Stimulated activated CD4-positive, alpha-beta T cell treated with anti-CD3 and anti-CD28 coated beads, Interleukin-1b, Interleukin-23, amount 100 ng/mL, for 4 hours (primary cell): ENCODE results near the gene VTN.

ENCODE experiments used
- DNase-seq, 2 donors: peaks; one replicate each; pipeline ENCODE4 v3.0.0-alpha.2; 2020; ENCODE audit warnings: low read depth in 2 of 2

Gene VTN, protein sequence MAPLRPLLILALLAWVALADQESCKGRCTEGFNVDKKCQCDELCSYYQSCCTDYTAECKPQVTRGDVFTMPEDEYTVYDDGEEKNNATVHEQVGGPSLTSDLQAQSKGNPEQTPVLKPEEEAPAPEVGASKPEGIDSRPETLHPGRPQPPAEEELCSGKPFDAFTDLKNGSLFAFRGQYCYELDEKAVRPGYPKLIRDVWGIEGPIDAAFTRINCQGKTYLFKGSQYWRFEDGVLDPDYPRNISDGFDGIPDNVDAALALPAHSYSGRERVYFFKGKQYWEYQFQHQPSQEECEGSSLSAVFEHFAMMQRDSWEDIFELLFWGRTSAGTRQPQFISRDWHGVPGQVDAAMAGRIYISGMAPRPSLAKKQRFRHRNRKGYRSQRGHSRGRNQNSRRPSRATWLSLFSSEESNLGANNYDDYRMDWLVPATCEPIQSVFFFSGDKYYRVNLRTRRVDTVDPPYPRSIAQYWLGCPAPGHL

DNA sequence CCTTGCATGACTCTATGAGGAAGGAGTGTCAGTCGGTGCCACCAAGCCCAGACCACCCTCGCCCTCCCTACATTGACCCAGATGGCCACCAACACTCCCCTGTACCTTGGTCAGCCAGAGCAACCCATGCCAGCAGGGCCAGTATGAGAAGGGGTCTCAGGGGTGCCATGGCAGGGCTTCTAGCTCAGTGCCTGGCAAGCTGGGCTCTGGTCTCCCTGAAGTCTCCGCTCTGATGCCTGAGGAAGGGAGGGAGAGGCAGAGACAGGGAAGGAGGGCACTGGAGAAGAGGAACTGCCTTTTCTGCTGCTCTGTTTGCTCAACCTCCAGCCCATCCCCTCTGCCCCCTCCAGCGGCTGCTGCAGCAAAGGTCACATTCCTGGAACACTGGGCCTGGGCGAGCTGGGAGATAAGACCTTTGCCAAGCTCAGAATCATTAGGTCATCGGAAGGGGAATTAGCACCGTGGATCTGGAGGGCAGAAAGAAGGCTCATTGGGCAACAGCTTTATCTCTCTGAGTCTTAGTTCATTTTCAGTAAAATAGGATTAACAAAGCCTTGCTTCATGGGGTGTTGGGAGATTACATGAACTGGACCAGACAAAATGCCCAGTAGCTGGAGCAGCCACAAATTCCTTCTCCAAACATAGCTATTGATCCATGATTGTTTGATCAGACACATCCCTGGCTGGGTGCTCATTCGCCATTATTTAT, at the start of gene VTN:
Gene VTN (minus strand): TSS at position 273 of the 709 bp plus-strand sequence. CDS start 104 bp downstream, at position 169.
- no peak for DNase-seq

DNA sequence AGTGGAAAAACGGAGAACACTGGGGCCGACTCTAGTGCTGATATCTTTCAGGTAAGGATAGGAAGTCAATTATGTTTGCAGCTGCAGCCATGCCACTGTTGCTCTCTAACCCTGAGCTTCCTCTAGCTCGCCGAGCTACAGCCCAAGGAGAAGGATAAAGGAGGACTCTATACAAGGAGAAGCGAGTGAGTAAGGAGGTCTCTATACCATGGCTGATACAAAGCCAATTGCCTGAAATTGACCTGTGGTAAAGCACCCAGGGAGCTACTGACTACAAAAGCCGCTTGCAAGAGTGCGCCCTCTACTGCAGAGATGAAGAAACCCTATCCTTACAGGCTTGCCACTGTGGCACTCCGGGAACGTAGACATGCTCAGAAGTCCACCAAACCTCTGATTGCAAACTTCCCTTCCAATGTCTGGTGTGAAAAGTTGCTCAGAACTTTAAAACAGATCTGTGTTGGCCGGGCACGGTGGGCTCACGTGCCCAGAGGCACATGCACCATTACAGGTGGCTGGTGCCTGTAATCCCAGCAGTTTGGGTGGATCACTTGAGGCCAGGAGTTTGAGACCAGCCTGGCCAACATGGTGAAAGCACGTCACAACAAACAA, 46.7 kb upstream of the VTN start:
- peak; percentile 17 to 40 for DNase-seq

DNA sequence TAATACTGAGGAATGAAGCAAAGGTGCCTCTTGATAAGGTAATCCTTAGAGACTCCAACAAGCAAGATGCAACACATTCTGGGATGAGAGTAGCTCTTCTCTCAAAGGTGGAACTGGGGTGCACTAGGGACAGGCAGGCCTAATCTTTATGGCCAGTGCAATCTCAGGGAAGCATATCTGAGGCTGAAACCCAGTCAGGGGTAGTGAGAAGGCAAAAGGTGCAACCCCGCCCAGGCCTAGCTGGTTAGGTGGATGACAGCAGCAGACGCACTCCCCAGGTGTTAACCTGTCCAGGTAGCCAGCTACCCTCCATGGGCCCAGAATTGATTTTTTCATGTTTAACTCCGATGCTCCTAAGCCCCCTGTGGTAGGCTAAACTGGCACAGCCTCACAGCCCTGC, 45.8 kb upstream of the VTN start:
- no peak for DNase-seq

DNA sequence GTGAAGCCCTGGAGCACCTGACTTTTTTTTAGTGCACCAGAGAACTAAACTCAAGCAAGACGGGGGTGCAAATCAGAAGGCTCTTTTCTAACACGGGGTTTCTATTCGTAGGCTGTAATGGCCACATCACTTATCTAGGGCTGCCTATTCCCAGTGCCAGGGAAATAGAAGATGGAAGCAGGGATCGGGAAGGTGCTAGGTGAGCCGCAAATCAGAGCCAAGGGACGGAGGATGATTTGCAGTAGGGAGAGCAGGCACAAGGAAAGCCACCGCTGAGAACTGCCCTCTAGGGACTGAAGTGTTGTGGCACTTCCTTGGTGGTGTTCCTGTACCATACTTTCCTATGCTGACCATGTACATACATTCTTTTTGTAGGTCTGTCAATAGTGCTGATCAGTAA, 43.7 kb upstream of the VTN start:
- no peak for DNase-seq

DNA sequence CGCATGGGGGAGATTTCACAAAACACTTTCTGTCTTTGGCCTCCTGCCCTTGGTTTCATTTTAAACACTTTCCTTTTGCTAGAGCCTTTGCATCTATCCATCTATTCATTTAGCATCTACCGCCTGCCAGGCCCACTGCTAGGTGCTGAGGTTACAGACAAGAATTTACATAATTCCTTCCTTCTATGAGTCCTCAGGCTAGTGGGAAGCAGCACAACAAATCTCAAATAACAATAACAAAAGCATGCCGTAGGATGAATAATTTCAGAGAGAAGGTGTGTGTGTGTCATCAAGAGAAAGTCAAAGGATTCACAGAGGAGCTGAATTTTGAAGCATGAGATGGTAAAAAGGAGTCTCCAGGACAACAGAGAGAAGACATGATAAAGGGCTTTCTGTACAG, 42.0 kb upstream of the VTN start:
- no peak for DNase-seq

DNA sequence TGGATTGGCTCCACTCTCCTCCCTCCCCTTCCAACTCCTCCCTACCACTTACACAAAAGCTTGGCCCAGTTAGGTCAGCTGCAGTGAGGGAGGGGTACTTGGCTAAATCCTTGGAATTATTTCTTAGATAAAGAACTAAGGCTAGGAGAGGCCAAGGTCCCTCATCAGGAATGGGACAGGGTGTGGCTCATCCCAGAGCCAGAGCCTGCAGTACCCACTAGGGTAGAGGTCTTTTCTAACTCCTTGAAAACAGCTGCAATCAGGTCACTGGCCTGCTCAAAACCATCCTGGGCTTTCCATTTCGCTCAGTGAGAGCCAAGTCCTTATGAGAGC, 37.8 kb upstream of the VTN start:
- no peak for DNase-seq

DNA sequence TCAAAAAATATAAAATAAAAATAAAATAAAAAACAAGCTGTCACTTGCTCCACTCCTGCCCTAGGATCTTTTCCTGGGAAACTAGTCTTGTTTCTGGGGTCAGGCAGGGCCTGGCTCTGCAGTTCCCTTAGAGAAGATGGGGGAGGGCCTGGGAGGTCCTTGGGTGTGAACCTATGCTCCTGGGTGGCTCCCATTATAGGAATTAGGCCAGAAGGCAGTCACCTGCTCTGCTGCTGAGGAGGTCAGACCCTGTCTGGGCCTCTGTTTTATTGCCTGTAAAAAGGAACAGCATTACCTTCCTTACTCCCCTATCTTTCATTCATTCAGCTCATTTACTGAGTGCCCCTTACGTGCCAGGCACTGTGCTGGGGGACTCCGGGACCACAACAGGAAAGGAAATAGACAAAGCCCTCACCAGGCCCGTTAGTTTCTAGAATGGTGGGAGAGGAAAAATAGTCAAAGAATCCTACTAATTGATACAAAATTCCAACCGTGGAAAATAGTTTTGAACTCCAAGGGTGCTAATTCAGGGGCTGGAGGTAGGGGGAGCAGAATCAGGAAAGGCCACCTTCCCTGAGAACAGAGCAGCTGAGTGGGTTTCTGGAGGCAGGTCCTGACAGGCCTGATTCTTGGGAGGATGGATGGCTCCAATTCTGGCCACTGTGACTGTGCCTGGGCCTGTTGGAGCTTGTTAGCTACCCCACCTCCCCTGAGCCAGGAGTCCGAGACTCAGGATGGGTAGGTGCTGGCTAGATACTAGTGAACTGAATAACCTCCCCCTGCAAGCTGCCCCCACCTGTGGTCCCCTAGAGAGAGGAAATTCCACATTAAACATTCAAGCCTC, 37.2 kb upstream of the VTN start:
- no peak for DNase-seq

DNA sequence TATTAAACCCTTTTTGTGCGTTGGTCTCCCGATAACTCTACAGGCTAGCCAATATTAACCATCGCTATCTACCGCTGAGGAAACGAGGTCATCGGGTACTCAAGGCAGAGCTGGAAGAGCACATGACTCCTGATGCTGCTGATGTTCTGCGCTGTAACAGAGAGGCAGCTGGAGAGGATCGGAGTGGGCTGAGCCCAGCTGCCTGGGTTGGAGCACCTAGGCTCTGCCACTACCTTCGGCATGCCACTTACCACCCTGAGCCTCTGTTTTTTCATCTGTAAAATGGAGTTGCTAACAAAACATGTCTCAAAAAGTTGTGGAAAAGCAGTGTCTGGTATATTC, 36.3 kb upstream of the VTN start:
- DNase-seq = no peak

DNA sequence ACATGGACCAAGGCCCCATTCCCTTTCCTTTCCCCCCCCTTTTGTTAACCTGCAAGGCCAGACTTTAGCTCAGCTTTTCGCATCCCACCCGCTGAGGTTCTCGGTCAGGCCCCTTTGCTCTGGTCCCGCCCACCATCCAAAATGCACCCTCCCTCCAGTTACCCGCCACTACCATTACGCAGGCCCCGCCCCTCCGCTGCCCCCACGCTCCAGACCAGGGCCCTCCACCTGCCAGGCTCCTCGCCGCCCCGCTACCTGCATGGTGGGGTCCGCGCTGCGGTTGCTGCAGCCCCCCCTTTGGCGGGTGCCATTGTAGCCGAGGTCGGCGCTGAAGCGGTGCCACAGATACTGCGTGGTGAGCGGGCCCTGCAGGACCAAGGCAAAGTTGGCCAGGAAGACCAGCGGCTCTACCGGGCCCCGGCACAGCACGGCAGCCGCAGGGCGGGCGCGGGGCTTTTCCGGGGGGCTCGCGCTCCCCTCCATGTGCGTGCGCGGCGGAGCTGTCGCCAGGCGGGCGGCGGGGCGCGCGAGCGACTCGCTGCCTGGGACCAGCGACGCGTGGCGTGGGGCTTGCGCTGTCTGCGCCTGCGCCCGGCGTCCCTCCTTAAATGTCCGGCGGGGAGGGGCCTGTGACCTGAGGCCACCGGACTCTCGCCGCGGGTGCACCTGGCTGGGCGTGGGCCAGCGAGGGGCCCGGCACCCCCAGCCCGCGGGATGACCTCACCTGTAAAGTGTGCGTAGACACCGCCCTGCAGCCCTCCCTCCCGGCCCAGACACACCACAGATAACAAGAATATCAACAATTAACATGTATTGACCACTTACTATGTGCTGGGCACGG, 35.7 kb upstream of the VTN start, which contains the start of gene SLC46A1:
Gene SLC46A1 (minus strand): TSS at position 581 of the 841 bp plus-strand sequence. CDS start 98 bp downstream, at position 483.
- peak; percentile 23 to 63 for DNase-seq

DNA sequence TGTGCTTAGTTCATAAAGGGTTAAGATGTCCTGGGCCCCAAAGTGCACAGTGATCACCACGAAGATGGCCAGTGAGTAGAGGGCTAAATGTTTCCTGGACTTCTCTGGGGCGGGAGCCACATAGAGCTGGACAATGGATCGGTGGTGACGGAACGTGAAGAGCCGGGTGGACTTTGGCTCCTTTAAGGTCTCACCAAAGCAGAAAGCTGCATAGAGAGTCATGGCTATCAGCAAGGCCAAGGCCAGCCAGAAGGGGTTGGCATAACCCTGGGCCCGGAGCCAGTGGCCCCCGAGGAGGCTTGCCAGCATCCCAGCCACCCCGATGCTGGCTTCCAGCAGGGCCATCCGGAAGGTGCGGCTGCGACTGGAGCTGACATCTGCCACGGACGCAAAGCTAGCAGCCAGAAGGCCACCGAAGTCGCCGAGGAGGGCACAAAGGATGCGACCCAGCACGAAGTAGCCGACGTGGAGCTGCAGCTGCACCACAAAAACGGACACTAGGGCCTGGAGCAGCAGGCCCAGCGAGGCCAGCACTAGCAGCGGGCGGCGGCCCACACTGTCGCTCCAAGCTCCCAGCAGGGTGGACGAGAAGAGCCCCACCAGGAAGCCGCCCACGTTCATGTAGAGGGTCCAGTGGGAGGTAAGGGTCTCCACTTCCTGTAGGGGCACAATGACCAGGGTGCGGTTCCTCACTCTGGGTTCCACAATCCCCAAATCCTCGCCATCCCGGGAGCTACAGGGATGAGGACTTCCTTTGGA, 34.9 kb upstream of the VTN start:
- DNase-seq = no peak

DNA sequence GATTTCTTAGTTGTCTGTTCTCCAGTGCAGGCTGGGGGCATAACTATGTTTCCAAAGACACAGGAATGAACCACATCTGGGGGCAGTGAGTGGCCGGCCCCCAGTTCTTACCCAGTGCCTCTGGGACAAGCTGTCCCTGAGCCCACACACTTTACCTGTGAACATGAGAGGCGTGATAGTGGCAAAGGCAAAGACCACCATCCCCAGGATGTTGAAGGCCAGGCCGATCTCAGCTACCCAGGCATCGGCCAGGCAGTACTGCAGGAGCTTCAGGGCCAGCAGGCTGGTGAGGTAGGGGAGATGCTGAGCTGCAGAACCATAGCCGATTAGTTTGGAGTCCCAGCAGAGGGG, 34.3 kb upstream of the VTN start:
- no peak for DNase-seq

DNA sequence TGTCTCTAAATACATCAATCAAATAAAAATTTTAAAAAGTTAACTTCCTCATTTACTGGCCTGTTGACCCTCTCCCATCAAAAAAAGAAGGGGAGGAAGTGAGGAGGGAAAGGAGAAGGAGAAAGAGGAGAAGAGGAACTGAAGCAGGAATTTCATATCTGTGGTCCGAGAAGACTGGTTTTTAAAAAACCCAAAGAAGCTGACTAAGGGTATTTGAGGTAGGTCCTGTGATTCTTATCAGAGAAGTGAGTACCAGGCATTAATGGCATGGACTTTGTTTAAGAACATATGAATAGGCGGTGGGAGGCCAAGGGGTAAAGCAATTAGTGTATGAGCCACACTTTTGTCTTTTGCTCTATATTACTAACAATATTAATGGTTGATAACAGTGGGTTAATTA, 33.9 kb upstream of the VTN start:
- no peak for DNase-seq

DNA sequence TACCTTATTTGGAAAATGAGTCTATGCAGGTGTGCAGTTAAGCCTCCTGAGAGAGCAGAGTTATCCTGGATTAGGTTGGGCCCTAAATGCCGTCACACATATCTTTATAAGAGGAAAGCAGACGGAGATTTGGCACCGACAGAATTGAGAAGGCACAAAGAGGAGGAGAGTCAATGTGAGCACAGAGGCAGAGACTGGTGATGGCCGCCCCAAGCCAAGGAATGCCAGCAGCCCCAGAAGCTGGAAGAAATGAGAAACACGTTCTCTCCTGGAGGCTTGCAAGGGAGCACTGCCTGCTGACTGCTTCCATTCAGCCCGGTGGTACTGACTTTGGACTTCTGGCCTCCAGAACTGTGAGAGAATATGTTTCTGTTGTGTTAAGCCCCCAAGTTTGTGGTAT, 32.7 kb upstream of the VTN start:
- no peak for DNase-seq

DNA sequence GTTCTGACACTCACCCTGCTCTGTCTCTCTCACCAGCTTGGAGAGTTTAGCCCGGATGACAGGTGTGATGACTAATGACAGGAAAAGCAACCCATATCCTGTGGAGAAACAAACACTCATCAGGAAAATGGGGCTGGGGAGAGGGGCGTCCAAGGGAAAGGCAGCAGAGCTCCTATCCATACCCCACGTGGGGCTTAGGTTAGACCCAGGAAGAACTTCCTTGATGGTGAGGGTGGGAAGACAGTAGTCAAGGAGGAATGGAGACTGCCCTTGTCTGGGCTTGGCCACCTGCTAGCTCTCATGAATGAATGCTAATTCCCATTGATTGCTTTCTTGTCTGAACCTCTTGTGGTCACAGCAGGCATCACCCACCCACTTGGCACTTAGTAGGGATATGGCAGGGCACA, 32.1 kb upstream of the VTN start:
- no peak for DNase-seq

DNA sequence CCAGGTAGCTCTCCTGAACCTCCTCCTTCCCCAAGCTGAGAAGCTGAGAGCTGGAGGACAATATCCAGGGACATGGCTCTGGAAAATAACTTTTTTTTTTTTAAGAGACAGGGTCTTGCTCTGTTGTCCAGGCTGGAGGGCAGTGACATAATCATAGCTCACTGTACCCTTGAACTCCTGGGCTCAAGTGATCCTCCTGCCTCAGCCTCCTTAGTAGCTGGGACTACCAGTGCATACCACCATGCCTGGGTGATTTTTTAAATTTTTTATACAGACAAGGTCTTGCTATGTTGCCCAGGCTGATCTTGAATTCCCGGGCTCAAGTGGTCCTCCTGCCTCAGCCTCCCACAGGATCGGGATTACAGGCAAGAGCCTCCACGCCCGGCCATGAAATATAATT, 29.7 kb upstream of the VTN start:
- no peak for DNase-seq

DNA sequence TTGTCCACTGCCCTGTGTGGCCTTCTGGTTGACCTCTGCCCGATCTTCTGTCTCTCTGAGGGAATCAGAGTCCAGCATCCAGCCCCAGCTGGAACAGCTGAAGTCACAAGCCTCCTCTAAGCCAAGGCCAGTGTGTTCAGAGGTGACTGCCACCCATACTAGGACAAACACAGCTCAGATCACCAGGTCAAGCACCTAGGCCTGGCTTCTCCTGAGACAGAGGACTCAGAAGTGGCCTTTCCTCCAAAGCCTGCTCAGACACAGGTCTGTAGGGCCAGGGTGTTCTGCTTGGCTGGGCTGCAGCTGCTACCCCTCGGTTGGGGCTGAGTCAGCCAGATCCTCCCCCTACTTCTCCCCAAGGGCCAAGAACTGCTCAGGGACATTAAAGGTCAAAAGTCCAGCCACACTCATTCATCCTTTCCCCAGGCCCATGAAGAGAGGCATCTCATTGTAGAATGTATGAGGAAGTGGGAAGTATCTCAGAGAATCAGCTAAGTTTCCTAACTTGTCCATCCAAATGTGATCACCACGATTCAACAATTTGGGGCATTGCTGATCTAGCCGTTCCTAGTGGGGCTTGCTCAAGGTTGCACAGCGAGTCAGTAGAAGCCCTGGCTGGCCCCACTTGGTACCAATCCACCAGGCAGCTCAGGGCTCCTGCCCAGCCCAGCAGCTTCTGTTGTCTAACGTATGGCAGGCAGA, 28.3 kb upstream of the VTN start:
- no peak for DNase-seq

DNA sequence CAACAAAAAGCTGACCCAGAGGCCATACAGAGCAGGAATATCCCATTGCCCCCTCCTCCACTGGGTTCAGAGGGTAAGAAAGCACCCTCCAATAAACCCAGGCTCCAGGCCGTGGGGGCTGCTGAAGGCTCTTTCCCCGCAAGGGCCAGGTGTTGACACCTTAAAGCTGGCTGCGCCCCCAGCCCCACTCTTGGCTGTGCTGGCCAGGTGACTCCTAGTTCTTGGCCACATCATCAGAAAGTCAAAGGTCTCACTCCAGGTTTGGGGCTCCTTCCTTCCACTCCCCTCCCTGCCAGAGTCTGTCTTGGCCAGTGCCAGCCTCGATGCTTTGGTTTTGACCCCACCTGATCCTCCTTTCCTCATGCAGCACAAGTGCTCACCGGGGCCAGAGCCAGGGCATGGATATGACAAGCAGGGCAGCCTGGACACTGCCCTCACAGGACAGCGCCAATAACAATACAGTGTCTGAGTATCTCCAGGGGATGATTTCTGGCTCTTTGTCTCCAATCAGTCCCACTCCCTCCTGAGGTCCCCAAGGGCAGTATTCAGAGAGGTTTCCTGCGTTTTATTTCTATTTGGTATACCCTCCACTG, 27.7 kb upstream of the VTN start:
- no peak for DNase-seq

DNA sequence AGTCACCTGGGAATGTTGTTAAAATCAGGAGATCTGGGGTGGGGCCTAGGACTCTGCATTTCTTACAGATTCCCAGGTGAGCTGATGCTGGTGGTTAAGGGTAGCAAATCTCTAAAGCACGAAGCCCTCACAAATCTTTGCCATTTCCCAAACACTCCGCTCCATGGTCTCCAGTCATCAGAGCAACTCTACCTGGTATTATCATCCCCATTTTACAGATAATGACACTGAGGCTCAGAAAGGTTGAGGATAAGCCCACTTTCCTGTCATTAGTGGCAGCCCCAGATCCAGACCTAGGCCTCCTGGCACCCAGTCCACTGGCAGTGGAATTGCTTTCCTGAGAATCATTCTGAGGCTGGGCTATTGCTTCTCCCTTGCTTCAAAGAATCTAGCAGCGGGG, 27.2 kb upstream of the VTN start:
- DNase-seq = no peak

DNA sequence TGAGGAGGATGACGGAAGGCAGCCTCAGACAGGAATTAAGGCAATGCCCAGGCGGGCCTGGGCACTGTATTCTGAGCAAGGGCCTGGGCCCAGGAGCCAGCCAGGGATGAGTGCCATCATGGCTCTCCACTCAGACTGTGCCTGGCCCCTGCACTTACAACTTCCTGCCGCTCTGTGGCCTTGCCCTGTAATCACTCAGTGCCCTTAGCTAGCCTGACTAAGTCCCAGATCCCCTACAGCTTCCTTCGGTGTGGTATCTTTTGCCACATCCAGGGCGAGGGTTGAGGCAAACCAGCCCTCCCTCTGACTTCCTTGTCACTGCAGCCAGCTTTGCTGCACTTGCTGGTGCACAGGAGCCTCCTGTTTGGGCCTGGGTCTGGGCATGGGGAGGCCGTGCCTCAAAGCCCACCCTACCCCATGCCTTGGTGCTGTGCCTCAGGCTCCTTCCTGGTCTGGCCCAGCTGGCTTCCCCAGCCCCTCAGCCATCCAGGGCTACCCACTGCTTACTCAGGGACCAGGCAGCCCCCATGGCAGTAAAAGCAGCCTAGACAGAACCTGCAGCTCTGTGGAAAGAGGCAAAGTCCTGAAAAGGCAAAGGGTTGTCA, 26.6 kb upstream of the VTN start:
- no peak for DNase-seq
